Muscle layer of duodenum (tissue), 2 donors: Measurements from ENCODE around the gene MLN.

Source experiments
- H3K27ac ChIP-seq: one replicate; pipeline ENCODE4 v1.7.0; 2013; ENCODE audit warnings: mild to moderate bottlenecking, low read length
- H3K27me3 ChIP-seq: one replicate; pipeline ENCODE4 v1.7.0; 2013; ENCODE audit warnings: low read depth, mild to moderate bottlenecking, control low read depth, low read length
- H3K36me3 ChIP-seq, 2 donors: one replicate each; pipeline ENCODE4 v1.7.0; 2013; ENCODE audit warnings: low read length in 2 of 2, control low read depth in 1 of 2, mild to moderate bottlenecking in 1 of 2; ENCODE audit not compliant: insufficient read depth in 2 of 2, control insufficient read depth in 1 of 2
- H3K4me1 ChIP-seq, 2 donors: one replicate each; pipeline ENCODE4 v1.7.0; 2013; ENCODE audit warnings: low read length in 2 of 2, mild to moderate bottlenecking in 2 of 2, control low read depth in 1 of 2, moderate library complexity in 1 of 2; ENCODE audit not compliant: insufficient read depth in 2 of 2, control insufficient read depth in 1 of 2
- H3K4me3 ChIP-seq, 2 donors: one replicate each; pipeline ENCODE4 v1.7.0; 2013; ENCODE audit warnings: low read length in 2 of 2, low read depth in 1 of 2, mild to moderate bottlenecking in 1 of 2
- H3K9me3 ChIP-seq, 2 donors: one replicate each; pipeline ENCODE4 v1.7.0; 2013; ENCODE audit warnings: low read length in 2 of 2, control low read depth in 1 of 2, mild to moderate bottlenecking in 1 of 2; ENCODE audit not compliant: control insufficient read depth in 1 of 2
- donor health status: healthy.

The MLN gene

DNA sequence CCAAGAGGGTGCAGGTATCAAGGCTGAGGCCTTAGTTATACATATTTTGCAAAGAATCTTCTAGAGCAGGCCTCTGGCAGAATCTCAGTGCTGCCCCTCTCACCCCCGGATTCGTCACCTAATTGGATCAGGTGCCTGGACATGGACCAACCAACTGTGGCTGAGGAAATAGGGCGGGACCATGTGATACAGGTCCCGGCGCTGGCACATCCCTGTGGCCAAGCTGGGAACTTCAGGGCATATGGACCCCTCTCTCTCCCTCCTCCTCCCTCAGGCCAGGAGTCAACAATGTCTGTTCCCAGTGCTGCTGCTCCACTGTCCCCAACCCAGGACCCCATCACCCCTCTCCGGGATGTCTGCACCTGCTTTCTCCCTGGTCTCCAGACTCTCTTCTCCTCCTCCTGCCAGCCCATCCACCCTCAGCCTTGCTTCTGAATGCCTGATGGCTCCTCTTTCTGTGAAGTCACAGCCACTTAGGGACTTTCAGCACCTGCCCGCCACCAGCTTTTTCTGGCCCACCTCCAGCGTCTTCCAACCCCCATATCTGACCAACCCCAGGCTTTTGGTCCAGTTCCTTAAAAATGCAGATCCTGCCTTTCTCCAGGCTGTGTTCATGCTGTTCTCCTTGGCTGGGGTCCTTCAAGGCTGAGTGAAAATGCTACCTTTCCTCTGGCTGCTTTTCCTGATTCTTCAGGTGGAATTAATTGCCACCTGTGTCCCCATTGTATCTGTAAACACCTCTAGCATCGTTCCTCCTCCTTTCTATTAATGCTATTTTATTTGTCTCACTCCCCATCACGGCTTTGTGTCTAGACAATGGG, 19.0 kb upstream of the MLN start:
- H3K9me3 ChIP-seq = no peaks in the 10 kb centered on the region
- no peaks in the 10 kb centered on the region for H3K27me3 ChIP-seq
- no peak overlapping the region for H3K4me3 ChIP-seq
- H3K36me3 ChIP-seq = no peaks in the 10 kb centered on the region
- no peak overlapping the region for H3K27ac ChIP-seq
- H3K4me1 ChIP-seq = no peaks in the 10 kb centered on the region

DNA sequence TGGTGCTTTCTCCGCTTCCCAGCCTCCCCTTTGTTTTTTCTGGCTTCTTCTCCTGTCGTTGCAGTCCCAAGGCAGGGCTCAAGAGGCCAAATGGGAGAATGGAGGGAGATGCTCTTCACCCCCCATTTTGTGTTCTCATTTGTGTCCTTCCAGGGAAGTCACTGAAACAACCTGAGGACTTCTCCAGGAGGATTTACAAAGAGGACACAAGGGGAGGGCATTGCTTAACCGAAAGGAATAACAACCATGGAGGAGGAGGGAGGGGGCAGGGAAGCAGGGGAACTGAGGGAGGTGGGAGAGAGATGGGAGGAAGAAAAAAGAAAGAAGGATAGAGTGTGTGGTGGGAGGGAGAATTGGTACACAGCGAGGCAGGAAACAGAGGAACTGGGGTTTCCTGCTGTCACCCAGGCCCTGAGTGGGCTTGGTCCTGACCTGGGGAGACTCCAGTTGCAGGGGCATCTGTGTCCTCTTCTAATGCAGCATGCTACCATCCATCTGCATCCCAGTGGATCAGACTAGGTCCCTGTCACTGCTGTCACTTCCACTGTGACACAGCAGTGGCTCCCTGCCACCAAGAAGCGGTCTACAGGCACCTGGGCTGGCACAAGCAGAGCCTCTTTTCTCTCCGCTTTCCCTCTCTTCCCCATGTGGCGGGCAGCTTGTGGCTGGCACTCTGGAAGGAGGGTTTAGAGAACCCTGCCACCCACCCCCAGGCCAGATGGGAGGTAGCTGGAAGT, 17.1 kb upstream of the MLN start:
- no peaks in the 10 kb centered on the region for H3K36me3 ChIP-seq
- no peaks in the 10 kb centered on the region for H3K4me1 ChIP-seq
- no peaks in the 10 kb centered on the region for H3K27me3 ChIP-seq
- no peak overlapping the region for H3K27ac ChIP-seq
- no peaks in the 10 kb centered on the region for H3K9me3 ChIP-seq
- no peak overlapping the region for H3K4me3 ChIP-seq

DNA sequence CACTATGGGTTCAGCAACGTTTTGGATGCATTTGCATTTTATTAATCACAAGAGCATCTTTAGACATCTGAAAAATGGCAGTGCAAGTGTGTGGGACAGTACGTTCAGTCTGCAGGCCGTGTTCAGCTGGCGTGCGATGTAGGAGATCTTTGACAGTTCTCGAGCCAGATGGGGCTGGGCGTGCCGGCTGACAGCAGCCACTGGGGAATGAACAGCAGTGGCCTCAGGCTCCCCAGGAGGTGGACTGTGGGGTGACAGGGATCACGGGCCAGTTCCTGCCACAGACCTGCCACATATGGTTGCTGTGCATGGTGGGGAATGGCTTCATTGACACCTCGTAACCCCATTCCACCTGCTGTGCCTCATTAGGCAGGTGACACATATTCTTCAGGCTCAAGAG, 16.4 kb upstream of the MLN start:
- Histone ChIP-seq H3K4me1 (no peaks in the 10 kb centered on the region), H3K27ac (no peak overlapping the region), H3K4me3 (no peak overlapping the region), H3K9me3 (no peaks in the 10 kb centered on the region), H3K27me3 (no peaks in the 10 kb centered on the region), H3K36me3 (no peaks in the 10 kb centered on the region)

DNA sequence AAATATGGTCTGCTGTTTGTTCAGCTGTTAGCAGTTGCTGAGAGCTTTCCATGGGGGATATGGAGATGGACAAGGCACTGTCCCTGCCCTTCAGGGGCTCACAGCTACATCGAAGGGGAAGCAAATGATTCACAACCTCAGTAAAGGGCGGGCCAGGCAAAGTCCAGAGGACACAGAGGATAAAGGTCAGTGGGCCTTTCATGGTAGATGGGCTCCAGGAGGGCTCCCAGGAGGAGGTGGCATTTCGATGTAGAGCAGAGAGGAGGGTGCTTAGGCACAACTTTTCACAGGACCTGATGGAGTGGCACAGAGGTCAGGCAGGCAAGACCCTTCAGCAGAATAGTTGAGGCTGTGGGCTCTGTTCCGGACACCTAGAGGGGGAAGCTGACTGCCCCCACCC, 15.2 kb upstream of the MLN start:
- peaks cover 2% of the 10 kb centered on the region for H3K27me3 ChIP-seq
- no peaks in the 10 kb centered on the region for H3K9me3 ChIP-seq

DNA sequence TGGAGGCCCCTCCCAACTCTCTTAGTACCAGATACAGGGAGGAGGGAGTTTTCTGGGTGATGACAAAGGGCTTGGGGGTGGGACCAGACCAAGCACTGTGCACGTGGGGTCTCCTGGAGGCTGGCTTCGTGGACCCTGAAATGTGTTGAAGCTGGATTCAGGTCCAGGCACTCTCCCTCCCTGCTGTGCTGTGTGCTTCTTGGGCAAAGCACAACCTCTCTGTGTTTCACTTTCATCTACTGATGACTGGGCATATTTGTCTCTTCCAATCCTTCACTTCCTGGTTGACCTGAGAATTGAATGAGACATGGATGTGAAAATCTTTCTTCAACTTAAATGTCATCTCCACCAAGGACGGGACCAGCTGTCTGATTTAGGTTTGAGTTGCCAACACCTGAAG, 14.5 kb upstream of the MLN start:
- Histone ChIP-seq H3K27me3 (peaks cover 8% of the 10 kb centered on the region), H3K4me1 (no peaks in the 10 kb centered on the region), H3K27ac (no peak overlapping the region)

More for the DNA sequence above, 15.2 kb upstream of the MLN start:
- Histone ChIP-seq H3K4me1 (no peaks in the 10 kb centered on the region), H3K4me3 (no peak overlapping the region), H3K27ac (no peak overlapping the region), H3K36me3 (no peaks in the 10 kb centered on the region)

DNA sequence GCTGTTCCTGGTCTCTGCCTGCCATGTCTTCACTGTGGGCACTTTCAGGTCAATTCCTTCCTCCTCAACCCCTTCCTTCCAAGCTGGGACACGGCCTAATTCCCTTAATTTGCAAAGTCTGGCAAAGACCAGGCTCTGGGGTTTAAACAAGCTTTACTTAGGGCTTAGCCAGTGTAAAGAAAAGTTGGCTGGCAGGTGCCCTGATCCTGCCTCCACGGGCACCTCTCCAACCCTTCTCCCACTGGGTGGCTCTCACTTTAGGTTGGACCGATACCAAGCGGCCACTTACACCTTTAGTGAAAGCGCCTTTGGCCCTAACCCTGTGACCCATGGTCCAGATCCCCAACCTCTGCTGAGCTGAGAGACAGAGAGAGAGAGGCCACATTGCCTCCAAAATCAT, 13.7 kb upstream of the MLN start:
- no peak overlapping the region for H3K4me3 ChIP-seq
- no peaks in the 10 kb centered on the region for H3K36me3 ChIP-seq
- H3K9me3 ChIP-seq = no peaks in the 10 kb centered on the region
- no peak overlapping the region for H3K27ac ChIP-seq
- no peaks in the 10 kb centered on the region for H3K4me1 ChIP-seq
- H3K27me3 ChIP-seq = peaks cover 8% of the 10 kb centered on the region

More for the DNA sequence above, 14.5 kb upstream of the MLN start:
- Histone ChIP-seq H3K9me3 (no peaks in the 10 kb centered on the region), H3K4me3 (no peak overlapping the region), H3K36me3 (no peaks in the 10 kb centered on the region)

DNA sequence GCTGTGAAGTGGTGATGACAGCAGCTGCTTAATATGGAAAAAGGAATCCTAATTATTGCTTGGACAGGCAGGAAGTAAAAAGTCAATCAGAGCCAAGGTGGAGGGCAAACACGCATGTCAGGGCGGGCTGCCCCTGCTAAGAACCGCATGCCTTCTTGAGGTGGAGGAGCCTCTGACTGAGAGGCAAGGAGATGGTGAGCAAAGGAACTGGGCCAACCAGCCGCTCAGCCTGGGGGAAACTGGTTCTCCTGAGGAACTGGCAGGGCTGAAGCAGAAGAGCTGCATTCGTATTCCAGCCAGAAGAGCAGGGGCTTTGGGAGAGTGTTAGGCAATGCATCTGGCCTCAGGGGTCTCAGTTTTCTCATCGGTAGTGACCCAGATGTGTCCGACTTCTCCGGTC, 13.1 kb upstream of the MLN start:
- Histone ChIP-seq H3K27ac (no peak overlapping the region), H3K27me3 (peaks cover 13% of the 10 kb centered on the region), H3K4me1 (no peaks in the 10 kb centered on the region), H3K36me3 (no peaks in the 10 kb centered on the region), H3K4me3 (no peak overlapping the region), H3K9me3 (no peaks in the 10 kb centered on the region)

DNA sequence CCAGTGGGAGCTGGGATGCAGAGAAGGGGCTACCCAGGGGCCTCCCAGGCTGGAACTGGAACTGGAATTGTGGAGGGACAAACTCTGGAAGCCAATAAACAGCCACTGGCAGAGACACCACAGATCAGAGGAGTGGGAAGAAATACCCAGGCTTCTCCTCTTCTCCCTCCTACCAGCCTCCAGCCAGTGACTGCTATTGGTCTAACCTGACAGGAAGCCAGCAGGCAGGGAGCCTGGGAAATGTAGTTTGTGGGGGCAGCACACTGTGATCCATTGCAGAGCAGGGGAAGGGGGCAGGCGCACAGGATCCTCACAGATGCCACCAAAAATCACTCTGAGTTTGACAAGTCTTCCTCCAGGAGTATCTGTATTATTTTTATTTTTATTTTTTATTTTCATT, 12.1 kb upstream of the MLN start:
- H3K4me3 ChIP-seq = no peak overlapping the region
- no peaks in the 10 kb centered on the region for H3K36me3 ChIP-seq
- H3K9me3 ChIP-seq = no peaks in the 10 kb centered on the region
- H3K27ac ChIP-seq = no peak overlapping the region
- no peaks in the 10 kb centered on the region for H3K4me1 ChIP-seq
- H3K27me3 ChIP-seq = peaks cover 15% of the 10 kb centered on the region

DNA sequence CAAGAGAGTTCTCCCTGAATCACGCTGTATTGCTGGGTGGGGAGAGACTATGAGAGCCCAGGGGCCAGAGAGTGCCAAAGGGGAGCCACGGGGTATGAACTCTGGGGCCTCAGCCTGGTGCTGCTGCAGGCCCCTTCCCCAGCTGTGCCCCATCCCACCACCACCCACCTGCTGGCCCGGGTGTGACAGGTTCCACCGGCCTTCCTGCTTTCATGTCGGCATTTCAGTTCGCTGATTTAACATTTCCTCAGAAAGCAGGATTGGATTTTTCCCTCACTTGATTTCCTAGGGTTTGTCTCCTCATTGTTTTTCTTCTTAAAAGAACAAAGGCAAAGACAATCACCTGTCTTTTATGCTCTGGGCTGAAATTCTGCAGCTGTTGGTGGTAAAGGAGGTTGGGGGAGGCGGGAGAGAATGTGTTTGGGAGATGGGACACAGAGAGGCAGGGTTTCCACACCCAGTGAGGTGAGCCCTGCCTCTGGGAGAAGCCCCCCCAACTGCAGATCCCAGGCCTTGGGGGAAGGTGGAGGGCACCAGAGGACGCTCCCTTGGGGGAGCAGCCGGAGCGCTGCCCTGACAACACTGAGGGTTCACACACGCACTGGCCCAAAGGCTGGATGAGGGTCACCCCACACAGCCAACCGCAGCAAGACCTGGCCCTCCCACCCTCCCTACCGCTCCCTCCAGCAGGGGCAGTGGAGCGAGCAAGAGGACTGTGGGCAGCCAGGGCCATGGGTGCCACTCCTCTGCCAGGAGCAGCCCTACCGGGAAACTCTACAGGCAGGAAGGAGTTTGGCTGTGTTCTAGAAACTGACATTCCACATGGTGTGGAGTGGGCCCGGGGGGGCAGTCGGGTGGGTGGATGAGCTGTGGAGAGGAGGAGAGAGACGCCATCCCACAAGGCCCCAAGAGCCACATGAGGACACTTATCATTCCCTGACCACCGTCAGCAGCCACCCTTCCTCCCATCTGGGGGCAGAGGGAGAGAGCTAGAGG, 10.5 kb upstream of the MLN start:
- Histone ChIP-seq H3K27me3 (peaks cover 15% of the 10 kb centered on the region), H3K4me1 (no peaks in the 10 kb centered on the region), H3K9me3 (no peaks in the 10 kb centered on the region), H3K4me3 (no peak overlapping the region), H3K36me3 (no peaks in the 10 kb centered on the region), H3K27ac (no peak overlapping the region)

DNA sequence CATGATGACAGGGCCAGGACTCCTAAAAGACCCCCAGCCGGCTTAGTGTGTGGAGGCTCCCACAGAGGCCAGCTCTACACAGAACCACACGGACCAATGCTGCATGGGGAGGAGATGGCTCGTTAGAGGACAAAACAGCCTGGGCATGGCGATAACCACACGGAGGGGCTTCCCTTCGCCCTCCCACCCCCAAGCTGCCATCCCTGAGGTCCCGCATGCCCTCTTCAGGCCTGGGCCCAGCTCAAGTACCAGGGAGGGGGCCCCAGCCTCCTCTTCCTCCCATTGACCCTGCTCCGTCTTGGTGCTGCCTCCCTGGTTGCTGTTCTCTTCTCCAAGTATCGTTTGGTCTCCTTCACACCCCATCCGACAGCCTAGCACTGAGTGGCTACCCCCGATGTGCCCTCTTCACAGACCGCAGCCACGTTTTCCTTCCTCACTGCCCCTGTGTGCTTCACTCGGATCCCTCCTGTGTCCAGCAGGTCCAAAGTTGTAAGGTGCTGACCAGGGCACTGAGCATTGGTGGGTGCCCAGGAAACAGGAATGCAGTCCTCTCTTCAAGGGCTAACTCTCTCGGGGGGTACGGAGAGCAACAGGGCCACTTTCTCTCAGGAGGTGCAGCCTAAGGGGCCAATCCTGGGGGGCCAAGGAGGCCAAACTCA, 9.6 kb upstream of the MLN start:
- H3K27me3 ChIP-seq = peaks cover 15% of the 10 kb centered on the region
- no peak overlapping the region for H3K4me3 ChIP-seq
- H3K36me3 ChIP-seq = no peaks in the 10 kb centered on the region
- H3K4me1 ChIP-seq = no peaks in the 10 kb centered on the region
- no peaks in the 10 kb centered on the region for H3K9me3 ChIP-seq
- no peak overlapping the region for H3K27ac ChIP-seq
